ENCODE results near the gene TICRR. TPM values are rescaled to one million over a fixed set of nuclear protein-coding genes. Genes with fewer than 3 reads are reported as not detected.

TICRR gene
- total and polyA plus RNA-seq, 2 of the 13 experiments (the other 11 are each of a cell fraction or from before 2014, with no cell fraction given) = 4.1 to 14.3 TPM

DNA sequence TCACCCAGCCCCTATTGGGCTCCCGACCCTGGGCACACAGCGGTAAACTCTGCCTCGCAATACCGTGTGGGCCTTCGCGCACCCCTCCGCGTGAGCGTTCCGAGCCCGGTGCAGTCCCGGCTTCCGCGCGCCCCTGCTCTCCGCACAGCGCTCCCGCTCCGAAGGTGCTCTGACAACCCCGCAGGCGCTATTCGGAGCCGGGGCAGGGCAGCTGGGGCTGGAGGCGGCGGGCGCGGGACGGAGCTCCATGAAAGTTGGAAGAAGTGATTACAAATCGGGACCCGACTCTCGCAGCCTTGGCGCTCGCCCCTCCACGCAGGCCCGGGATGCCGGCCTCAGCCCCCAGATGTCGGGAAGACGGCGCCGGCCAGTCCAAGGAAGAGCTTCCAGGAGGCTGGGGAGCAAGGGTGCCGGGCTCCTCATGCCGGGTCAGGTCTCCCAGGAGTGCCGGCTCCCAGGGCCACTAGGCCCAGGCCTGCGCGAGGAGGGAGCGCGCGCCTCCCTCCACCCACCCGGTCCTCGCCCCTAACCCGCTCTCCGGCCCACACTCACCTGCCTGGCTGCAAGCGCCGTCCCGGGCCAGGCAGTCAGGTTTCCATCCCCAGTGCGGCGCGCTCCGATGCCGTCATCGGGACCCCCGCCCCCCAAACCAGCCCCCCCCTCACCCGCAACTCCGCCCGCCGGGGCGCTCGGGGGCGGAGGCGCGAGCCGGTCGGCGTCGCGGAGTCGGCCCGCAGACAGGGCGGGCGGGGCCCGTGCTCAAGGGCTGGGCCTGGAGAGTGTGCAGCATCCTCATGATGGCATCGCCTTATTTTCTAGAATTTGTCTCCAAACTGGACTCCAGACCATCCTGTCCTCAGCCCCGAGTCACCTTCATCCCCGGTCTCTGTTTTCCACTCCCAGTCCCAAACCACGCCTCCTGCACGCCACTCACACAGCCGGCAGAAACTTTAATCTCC is 79.9 kb downstream of the TICRR start, which contains the start of gene KIF7:
TSS of gene KIF7 (minus strand) at position 621 of the 959 bp plus-strand sequence. CDS start 2,537 bp downstream, outside the sequence.
- Histone ChIP-seq H3K9ac (ENCODE audit: insufficient read depth, low read depth, low read length) (peak within 1 kb of the TSS; percentile 60), H3K4me3 (replicated peaks in 1 of 3; ENCODE audit: insufficient read depth in 1 of 3, low read depth in 2 of 3, low read length in 3 of 3) (peak within 1 kb of the TSS; percentile 66 to 97 (median 85)), H3K79me2 (ENCODE audit: insufficient read depth, low read length) (no peaks in the 10 kb centered on the region), H2AFZ (ENCODE audit: low read length) (no peak within 1 kb of the TSS), H3K4me1 (ENCODE audit: insufficient read depth, low read length) (peaks cover 31% of the 10 kb centered on the region), H3K9me3 (ENCODE audit: low read length) (no peaks in the 10 kb centered on the region), H4K20me1 (ENCODE audit: insufficient read depth, low read length) (no peaks in the 10 kb centered on the region), H3K4me2 (ENCODE audit: low read depth, low read length) (peak within 1 kb of the TSS; percentile 100), H3K36me3 (replicated peaks in 1 of 2; ENCODE audit: control insufficient read depth in 1 of 2, insufficient read depth in 2 of 2, low read length in 2 of 2) (no peaks in the 10 kb centered on the region), H3K27me3 (ENCODE audit: control insufficient read depth in 1 of 2, insufficient read depth in 2 of 2, low read length in 2 of 2) (peaks cover 0 to 2% of the 10 kb centered on the region in 2 experiments; a peak in 1 of 5 replicates), H3K27ac (ENCODE audit: extremely low read length, insufficient read depth, low read length) (no peak within 1 kb of the TSS)
- in situ Hi-C loops (cut with HindIII; ENCODE audit: extremely low pct_ligation_motif_present, low pct_unique_long_range_greater_than_20kb) (no loop called here), intact Hi-C loops (cut with micrococcal nuclease; ENCODE audit: unreplicated experiment) (no loop called here)
- BruUV-seq (replicated peaks) = TSS peak; percentile 66
- DNase-seq (ENCODE audit: low spot score) = peak; percentile 32
- ChIA-PET CTCF (ENCODE audit: low intra/inter-chr PET ratio, low total read pairs) (no interaction called here), POLR2A (interaction anchor here (1.0 kb wide), 1 partner anchor 10 kb away, joined by 3 read pairs; no protein-coding TSS in a partner anchor)
- no peak for FAIRE-seq
- WGBS (ENCODE audit: low lambda C conversion rate) = 2% methylated on average over 42 of the region's 87 CpGs
- ATAC-seq = peak; percentile 86
- TF ChIP-seq CHD2 (IDR thresholded peaks at IDR 0.05; ENCODE audit: low read depth, low read length) (no peak), KLF12 (CRISPR knock-in tag; IDR thresholded peaks at IDR 0.05; ENCODE audit: borderline replicate concordance) (no peak), ZNF335 (CRISPR knock-in tag; IDR thresholded peaks at IDR 0.05) (no peak), CEBPG (CRISPR knock-in tag; IDR thresholded peaks at IDR 0.05) (no peak), ZNF839 (CRISPR knock-in tag; IDR thresholded peaks at IDR 0.05; ENCODE audit: borderline replicate concordance) (no peak), POLR2A (IDR thresholded peaks at IDR 0.05; ENCODE audit: insufficient read depth in 1 of 2, low read depth in 2 of 2, low read length in 2 of 2) (peak in 1 of 2 experiments; percentile 59; a peak in 2 of 4 replicates), ZFYVE20 (CRISPR knock-in tag; IDR thresholded peaks at IDR 0.05; ENCODE audit: borderline replicate concordance, low read depth) (no peak), CREM (IDR thresholded peaks at IDR 0.05) (peak; percentile 42; the same call in 1 of the 2 replicates), CREM (CRISPR knock-in tag; IDR thresholded peaks at IDR 0.05) (no peak), MTA3 (CRISPR knock-in tag; IDR thresholded peaks at IDR 0.05) (no peak), THYN1 (CRISPR knock-in tag; IDR thresholded peaks at IDR 0.05; ENCODE audit: borderline replicate concordance, low read depth) (no peak), MAZ (IDR thresholded peaks at IDR 0.05; ENCODE audit: borderline replicate concordance, low read depth, low read length) (no peak), MAZ (CRISPR knock-in tag; IDR thresholded peaks at IDR 0.05; ENCODE audit: low read depth) (peak; percentile 51; the same call in 1 of the 2 replicates), SCMH1 (CRISPR knock-in tag; IDR thresholded peaks at IDR 0.05; ENCODE audit: borderline replicate concordance) (no peak), ZNF792 (CRISPR knock-in tag; IDR thresholded peaks at IDR 0.05) (no peak), ZNF207 (IDR thresholded peaks at IDR 0.05; ENCODE audit: borderline replicate concordance) (no peak)
- TF ChIP-seq, protein P1, sequence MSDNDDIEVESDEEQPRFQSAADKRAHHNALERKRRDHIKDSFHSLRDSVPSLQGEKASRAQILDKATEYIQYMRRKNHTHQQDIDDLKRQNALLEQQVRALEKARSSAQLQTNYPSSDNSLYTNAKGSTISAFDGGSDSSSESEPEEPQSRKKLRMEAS (IDR thresholded peaks at IDR 0.05) = peak; percentile 17; the same call in 1 of the 2 replicates
- TF ChIP-seq, protein P2, sequence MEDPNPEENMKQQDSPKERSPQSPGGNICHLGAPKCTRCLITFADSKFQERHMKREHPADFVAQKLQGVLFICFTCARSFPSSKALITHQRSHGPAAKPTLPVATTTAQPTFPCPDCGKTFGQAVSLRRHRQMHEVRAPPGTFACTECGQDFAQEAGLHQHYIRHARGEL (CRISPR knock-in tag; IDR thresholded peaks at IDR 0.05) = 0 out of 2 replicates have a peak, but pooled peaks have one; percentile 55
- TF ChIP-seq, protein P3, sequence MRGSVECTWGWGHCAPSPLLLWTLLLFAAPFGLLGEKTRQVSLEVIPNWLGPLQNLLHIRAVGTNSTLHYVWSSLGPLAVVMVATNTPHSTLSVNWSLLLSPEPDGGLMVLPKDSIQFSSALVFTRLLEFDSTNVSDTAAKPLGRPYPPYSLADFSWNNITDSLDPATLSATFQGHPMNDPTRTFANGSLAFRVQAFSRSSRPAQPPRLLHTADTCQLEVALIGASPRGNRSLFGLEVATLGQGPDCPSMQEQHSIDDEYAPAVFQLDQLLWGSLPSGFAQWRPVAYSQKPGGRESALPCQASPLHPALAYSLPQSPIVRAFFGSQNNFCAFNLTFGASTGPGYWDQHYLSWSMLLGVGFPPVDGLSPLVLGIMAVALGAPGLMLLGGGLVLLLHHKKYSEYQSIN (CRISPR knock-in tag; IDR thresholded peaks at IDR 0.05; ENCODE audit: borderline replicate concordance) = no peak
- TF ChIP-seq, protein P4, sequence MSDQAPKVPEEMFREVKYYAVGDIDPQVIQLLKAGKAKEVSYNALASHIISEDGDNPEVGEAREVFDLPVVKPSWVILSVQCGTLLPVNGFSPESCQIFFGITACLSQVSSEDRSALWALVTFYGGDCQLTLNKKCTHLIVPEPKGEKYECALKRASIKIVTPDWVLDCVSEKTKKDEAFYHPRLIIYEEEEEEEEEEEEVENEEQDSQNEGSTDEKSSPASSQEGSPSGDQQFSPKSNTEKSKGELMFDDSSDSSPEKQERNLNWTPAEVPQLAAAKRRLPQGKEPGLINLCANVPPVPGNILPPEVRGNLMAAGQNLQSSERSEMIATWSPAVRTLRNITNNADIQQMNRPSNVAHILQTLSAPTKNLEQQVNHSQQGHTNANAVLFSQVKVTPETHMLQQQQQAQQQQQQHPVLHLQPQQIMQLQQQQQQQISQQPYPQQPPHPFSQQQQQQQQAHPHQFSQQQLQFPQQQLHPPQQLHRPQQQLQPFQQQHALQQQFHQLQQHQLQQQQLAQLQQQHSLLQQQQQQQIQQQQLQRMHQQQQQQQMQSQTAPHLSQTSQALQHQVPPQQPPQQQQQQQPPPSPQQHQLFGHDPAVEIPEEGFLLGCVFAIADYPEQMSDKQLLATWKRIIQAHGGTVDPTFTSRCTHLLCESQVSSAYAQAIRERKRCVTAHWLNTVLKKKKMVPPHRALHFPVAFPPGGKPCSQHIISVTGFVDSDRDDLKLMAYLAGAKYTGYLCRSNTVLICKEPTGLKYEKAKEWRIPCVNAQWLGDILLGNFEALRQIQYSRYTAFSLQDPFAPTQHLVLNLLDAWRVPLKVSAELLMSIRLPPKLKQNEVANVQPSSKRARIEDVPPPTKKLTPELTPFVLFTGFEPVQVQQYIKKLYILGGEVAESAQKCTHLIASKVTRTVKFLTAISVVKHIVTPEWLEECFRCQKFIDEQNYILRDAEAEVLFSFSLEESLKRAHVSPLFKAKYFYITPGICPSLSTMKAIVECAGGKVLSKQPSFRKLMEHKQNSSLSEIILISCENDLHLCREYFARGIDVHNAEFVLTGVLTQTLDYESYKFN (CRISPR knock-in tag; conservative IDR thresholded peaks at IDR 0.05) = no peak
